ENCODE data around the gene OSER1. TPM values are rescaled to one million over a fixed set of nuclear protein-coding genes. Genes with fewer than 3 reads are reported as not detected.

Gene OSER1
- total RNA-seq, 1 experiment from 2014 or later: 79.7 TPM

DNA sequence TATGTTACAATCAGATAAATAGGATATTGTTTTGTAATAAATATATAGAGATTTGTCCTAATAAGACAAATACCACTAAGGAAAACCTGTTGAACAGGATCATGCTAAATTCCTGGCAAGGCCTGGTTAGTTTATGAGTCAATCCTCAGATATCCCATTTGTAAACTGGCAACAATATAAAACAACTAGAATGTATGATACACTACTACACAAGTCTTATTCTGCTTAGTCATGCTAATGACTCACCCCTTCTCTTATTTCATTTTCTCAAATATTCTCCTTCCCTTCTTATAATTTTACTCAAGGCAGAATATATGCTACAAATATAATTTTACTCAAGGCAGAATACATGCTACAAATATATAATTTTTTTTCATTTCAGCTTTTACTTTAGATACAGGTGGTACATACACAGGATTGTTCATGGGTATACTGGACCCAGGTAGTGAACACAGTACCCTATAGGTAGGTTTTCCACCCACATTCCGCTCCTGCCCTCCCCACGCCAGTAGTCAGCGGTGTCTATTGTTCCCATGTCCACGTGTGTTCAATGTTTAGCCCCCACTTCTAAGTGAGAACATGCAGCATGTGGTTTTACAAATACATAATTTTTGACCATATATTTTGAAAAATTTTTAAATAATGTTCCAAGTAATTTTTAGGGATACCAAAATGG lies 6.3 kb downstream of the OSER1 start:
- POLR2A ChIA-PET: no interaction called here
- H3K4me3 Mint-ChIP-seq (ENCODE audit: unreplicated experiment): no peak overlapping the region

DNA sequence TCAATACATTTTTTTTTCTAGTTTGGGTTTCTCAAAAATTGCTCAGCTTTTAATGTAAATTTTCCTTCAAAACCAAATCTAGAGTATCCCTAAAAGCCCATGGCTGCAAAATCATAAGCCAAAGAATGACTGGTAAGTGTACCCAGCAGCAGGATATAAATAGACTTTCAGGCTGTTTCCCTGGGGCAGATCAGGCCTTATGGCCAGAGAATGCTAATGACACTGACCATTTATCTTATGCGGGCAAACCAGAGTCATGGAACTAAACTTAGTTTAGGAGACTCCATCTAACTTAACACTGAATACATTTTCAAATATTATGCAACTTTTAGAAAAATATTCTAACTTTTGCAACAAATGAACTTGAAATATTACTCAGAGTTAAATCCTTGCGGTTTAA lies 7.4 kb downstream of the OSER1 start:
- ChIA-PET CTCF (interaction anchor here (1.0 kb wide), 1 partner anchor 23 kb away, joined by 3 read pairs; no protein-coding TSS in a partner anchor), POLR2A (no interaction called here)
- TF ChIP-seq, protein P1, sequence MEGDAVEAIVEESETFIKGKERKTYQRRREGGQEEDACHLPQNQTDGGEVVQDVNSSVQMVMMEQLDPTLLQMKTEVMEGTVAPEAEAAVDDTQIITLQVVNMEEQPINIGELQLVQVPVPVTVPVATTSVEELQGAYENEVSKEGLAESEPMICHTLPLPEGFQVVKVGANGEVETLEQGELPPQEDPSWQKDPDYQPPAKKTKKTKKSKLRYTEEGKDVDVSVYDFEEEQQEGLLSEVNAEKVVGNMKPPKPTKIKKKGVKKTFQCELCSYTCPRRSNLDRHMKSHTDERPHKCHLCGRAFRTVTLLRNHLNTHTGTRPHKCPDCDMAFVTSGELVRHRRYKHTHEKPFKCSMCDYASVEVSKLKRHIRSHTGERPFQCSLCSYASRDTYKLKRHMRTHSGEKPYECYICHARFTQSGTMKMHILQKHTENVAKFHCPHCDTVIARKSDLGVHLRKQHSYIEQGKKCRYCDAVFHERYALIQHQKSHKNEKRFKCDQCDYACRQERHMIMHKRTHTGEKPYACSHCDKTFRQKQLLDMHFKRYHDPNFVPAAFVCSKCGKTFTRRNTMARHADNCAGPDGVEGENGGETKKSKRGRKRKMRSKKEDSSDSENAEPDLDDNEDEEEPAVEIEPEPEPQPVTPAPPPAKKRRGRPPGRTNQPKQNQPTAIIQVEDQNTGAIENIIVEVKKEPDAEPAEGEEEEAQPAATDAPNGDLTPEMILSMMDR (IDR thresholded peaks at IDR 0.05; ENCODE audit: insufficient read depth in 1 of 2, low read depth in 1 of 2, low read length in 1 of 2, severe bottlenecking in 1 of 2, unreplicated experiment in 1 of 2): no peak
- no peak for DNase-seq
- H3K27me3 ChIP-seq (replicated peaks; ENCODE audit: control insufficient read depth, insufficient read depth, low read length): no peaks in the 10 kb centered on the region
- Mint-ChIP-seq H3K36me3 (ENCODE audit: insufficient read depth, unreplicated experiment) (peaks cover 95% of the 10 kb centered on the region), H3K4me1 (ENCODE audit: low read depth, unreplicated experiment) (peaks cover 26% of the 10 kb centered on the region), H3K4me3 (ENCODE audit: unreplicated experiment) (no peak overlapping the region), H3K9me3 (ENCODE audit: unreplicated experiment) (no peaks in the 10 kb centered on the region), H3K27me3 (ENCODE audit: insufficient read depth, unreplicated experiment) (no peaks in the 10 kb centered on the region), H3K27ac (ENCODE audit: unreplicated experiment) (no peak overlapping the region)
- no peaks in the 10 kb centered on the region for H3K9me3 ChIP-seq
- intact Hi-C loops (cut with micrococcal nuclease; ENCODE audit: unreplicated experiment): no loop called here
- no peak overlapping the region for H3K4me3 ChIP-seq (ENCODE audit: low read depth, low read length)
- BruUV-seq (replicated peaks): no TSS peak
- peaks cover 16% of the 10 kb centered on the region for H3K4me1 ChIP-seq
- peaks cover 12% of the 10 kb centered on the region for H3K36me3 ChIP-seq (ENCODE audit: control insufficient read depth, insufficient read depth, low read length)

More for the DNA sequence above, 6.3 kb downstream of the OSER1 start:
- H3K27ac Mint-ChIP-seq (ENCODE audit: unreplicated experiment): no peak overlapping the region
- peaks cover 97% of the 10 kb centered on the region for H3K36me3 Mint-ChIP-seq (ENCODE audit: insufficient read depth, unreplicated experiment)
- CTCF ChIA-PET: no interaction called here
- no peak overlapping the region for H3K4me3 ChIP-seq (ENCODE audit: low read depth, low read length)
- peaks cover 7% of the 10 kb centered on the region for H3K36me3 ChIP-seq (ENCODE audit: control insufficient read depth, insufficient read depth, low read length)
- BruUV-seq (replicated peaks): no TSS peak
- H3K27me3 ChIP-seq (replicated peaks; ENCODE audit: control insufficient read depth, insufficient read depth, low read length): no peaks in the 10 kb centered on the region
- H3K9me3 Mint-ChIP-seq (ENCODE audit: unreplicated experiment): no peaks in the 10 kb centered on the region
- H3K4me1 Mint-ChIP-seq (ENCODE audit: low read depth, unreplicated experiment): peaks cover 35% of the 10 kb centered on the region
- DNase-seq: no peak
- intact Hi-C loops (cut with micrococcal nuclease; ENCODE audit: unreplicated experiment): no loop called here
- no peaks in the 10 kb centered on the region for H3K27me3 Mint-ChIP-seq (ENCODE audit: insufficient read depth, unreplicated experiment)
- no peaks in the 10 kb centered on the region for H3K9me3 ChIP-seq
- TF ChIP-seq, protein P1 (IDR thresholded peaks at IDR 0.05; ENCODE audit: insufficient read depth in 1 of 2, low read depth in 1 of 2, low read length in 1 of 2, severe bottlenecking in 1 of 2, unreplicated experiment in 1 of 2): no peak
- peaks cover 21% of the 10 kb centered on the region for H3K4me1 ChIP-seq

DNA sequence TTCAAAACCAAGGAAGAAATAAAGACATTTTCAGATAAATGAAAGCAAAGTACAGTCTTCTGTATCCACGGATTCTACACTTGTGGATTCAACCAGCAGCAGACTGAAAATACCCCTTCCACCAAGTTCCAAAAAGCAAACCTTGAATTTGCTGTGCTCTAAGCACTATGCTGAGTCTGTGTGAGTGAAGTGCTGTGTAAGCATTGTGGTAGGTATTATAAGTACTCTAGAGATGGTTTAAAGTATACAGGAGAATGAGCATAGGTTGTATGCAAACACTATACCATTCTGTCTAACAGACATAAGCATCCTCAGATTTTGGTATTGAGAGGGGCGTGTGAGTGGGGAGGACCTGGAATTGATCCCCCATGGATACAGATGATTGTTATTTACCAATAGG lies 9.6 kb downstream of the OSER1 start:
- Histone ChIP-seq H3K4me1 (peaks cover 9% of the 10 kb centered on the region), H3K9me3 (no peaks in the 10 kb centered on the region), H3K27me3 (replicated peaks; ENCODE audit: control insufficient read depth, insufficient read depth, low read length) (no peaks in the 10 kb centered on the region), H3K36me3 (ENCODE audit: control insufficient read depth, insufficient read depth, low read length) (peaks cover 14% of the 10 kb centered on the region), H3K4me3 (ENCODE audit: low read depth, low read length) (no peak overlapping the region)
- peaks cover 98% of the 10 kb centered on the region for H3K36me3 Mint-ChIP-seq (ENCODE audit: insufficient read depth, unreplicated experiment)
- no peaks in the 10 kb centered on the region for H3K9me3 Mint-ChIP-seq (ENCODE audit: unreplicated experiment)
- TF ChIP-seq, protein P1 (IDR thresholded peaks at IDR 0.05; ENCODE audit: insufficient read depth in 1 of 2, low read depth in 1 of 2, low read length in 1 of 2, severe bottlenecking in 1 of 2, unreplicated experiment in 1 of 2): no peak
- intact Hi-C loops (cut with micrococcal nuclease; ENCODE audit: unreplicated experiment): no loop called here
- no peak overlapping the region for H3K27ac Mint-ChIP-seq (ENCODE audit: unreplicated experiment)
- H3K4me3 Mint-ChIP-seq (ENCODE audit: unreplicated experiment): no peak overlapping the region
- CTCF ChIA-PET: no interaction called here
- DNase-seq: no peak
- peaks cover 16% of the 10 kb centered on the region for H3K4me1 Mint-ChIP-seq (ENCODE audit: low read depth, unreplicated experiment)
- POLR2A ChIA-PET: no interaction called here
- no TSS peak for BruUV-seq (replicated peaks)
- no peaks in the 10 kb centered on the region for H3K27me3 Mint-ChIP-seq (ENCODE audit: insufficient read depth, unreplicated experiment)

All from Caco-2 (cell line).